Left lobe of liver (tissue), 2 donors: Measurements from ENCODE around the gene NPLOC4. TPM values are rescaled to one million over a fixed set of nuclear protein-coding genes. Genes with fewer than 3 reads are reported as not detected.

Experiments
- ATAC-seq: fragments of 200-7000 bp; cut with Tn5 transposase; one replicate; pipeline ENCODE4 v1.9.1; 2020; ENCODE audit warnings: mild to moderate bottlenecking, moderate library complexity
- DNase-seq: peaks from one replicate; pipeline ENCODE4 v3.0.0-alpha.2; 2020; ENCODE audit warnings: low spot score
- total RNA-seq: library from RNA; stranded (reverse); gene quantifications from one replicate; pipeline ENCODE4 v1.2.1, GENCODE V29; 2021
- donor health status: DM: no; HTN: no; CAD: no; lungs with moderate emphysema.
- donor health status: DM: no; HTN: yes; CAD: no.

The NPLOC4 gene
- total RNA-seq, 1 donor from 2014 or later: 49.5 TPM

DNA sequence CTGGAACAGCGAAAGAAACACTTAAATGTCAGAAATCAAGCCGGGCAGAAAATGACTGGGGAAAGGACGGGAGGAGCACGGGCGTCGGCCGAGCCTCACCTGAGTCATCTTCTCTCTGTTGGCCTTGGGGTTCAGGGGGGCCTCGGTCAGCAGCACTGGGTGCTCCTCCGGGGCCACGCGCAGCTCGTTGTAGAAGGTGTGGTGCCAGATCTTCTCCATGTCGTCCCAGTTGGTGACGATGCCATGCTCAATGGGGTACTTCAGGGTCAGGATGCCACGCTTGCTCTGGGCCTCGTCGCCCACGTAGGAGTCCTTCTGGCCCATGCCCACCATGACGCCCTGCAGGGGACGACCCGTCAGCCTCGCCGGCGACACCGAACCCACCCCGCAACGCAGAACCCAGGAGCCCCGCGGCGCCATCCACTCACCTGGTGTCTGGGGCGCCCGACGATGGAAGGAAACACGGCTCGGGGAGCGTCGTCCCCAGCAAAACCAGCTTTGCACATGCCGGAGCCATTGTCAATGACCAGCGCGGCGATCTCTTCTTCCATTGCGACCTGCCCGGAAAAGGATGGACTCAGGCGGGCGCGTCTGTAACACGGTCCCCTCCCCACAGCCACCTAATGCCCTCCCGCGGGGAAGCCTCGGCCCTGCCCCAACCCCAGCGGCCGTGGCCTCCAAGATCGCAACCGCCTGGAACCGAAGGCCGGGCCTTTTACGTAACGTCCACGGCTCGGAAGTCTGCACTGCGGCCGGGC, 124.9 kb downstream of the NPLOC4 start:
- peak; percentile 14 for ATAC-seq
- no peak for DNase-seq

- DNase-seq (no peak), ATAC-seq (no peak)
Observed at GRCh38 chr17:81511554-81511803, 125.4 kb downstream of the NPLOC4 start.

- ATAC-seq: no peak
- DNase-seq: no peak
Observed at GRCh38 chr17:81510785-81511553, 125.9 kb downstream of the NPLOC4 start.

GRCh38 chr17:81509972-81510784, 126.7 kb downstream of the NPLOC4 start:
- DNase-seq (no peak), ATAC-seq (no peak)

- peak; percentile 32 for ATAC-seq
- no peak for DNase-seq
Observed at GRCh38 chr17:81509207-81509971, 127.5 kb downstream of the NPLOC4 start.

DNA sequence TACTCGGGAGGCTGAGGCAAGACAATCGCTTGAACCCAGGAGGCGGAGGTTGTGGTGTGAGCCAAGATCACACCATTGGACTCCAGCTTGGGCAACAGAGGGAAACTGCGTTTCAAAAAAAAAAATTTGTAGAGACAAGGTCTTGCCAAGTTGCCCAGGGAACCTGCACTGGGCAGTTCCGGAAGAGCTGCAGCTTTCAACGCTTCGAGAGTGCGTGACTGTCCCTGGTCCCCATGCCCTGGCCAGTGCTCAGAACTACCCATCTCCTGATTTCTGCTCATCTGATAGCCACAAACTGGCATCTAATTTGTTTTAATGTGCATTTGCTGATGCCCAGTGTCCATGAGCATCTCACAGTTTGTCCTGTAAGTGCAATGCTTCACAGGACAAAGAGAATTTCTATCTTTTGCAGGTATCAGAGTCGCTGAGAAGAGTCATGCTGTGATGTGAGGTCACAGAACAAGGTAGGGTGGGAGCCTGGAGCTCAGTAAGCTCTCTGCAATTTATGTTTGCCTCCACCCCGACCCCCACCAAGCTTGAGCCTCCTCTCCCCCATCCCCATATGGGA, 128.2 kb downstream of the NPLOC4 start:
- no peak for ATAC-seq
- DNase-seq: no peak

Other genes with a start within 250 kb of the NPLOC4 start
- 8.0 TPM for gene BAHCC1, start 241.7 kb downstream of the NPLOC4 start, total RNA-seq
- gene ACTG1, start 124.3 kb downstream of the NPLOC4 start, total RNA-seq: 264 TPM
- gene FSCN2, start 108.7 kb downstream of the NPLOC4 start, total RNA-seq: 0.18 TPM
- gene FAAP100, start 84.8 kb downstream of the NPLOC4 start, total RNA-seq: 18.9 TPM
- gene TSPAN10, start 84 bp upstream of the NPLOC4 start, total RNA-seq: 1.5 TPM
- 0.40 TPM for gene PDE6G, start 19.4 kb upstream of the NPLOC4 start, total RNA-seq
- 18.3 TPM for gene OXLD1, start 29.5 kb upstream of the NPLOC4 start, total RNA-seq
- 7.0 TPM for gene CCDC137, start 29.6 kb upstream of the NPLOC4 start, total RNA-seq
- gene ARL16, start 46.7 kb upstream of the NPLOC4 start, total RNA-seq: 5.1 TPM
- gene HGS, start 46.9 kb upstream of the NPLOC4 start, total RNA-seq: 40.3 TPM
- gene MRPL12, start 66.3 kb upstream of the NPLOC4 start, total RNA-seq: 75.7 TPM
- gene SLC25A10, start 75.2 kb upstream of the NPLOC4 start, total RNA-seq: 105 TPM
- gene GCGR, start 167.0 kb upstream of the NPLOC4 start, total RNA-seq: 109 TPM
- gene MCRIP1, start 196.2 kb upstream of the NPLOC4 start, total RNA-seq: 17.9 TPM
- not detected for gene PPP1R27, start 197.9 kb upstream of the NPLOC4 start, total RNA-seq
- 1,392 TPM for gene P4HB, start 223.4 kb upstream of the NPLOC4 start, total RNA-seq
- 109 TPM for gene ARHGDIA, start 234.2 kb upstream of the NPLOC4 start, total RNA-seq